ENCODE data around the gene COPG2.
A peak's percentile ranks its signal among the peaks of the same experiment; 100 is the strongest.

- TF ChIP-seq CBX8 (IDR thresholded peaks at IDR 0.05) (no peak), CTCF (IDR thresholded peaks at IDR 0.05) (no peak), RNF2 (IDR thresholded peaks at IDR 0.05; ENCODE audit: borderline replicate concordance, low read depth) (no peak), RCOR1 (IDR thresholded peaks at IDR 0.05; ENCODE audit: low read depth, low read length) (no peak), POLR2A (IDR thresholded peaks at IDR 0.05; ENCODE audit: low read length) (peak; percentile 66), RAD21 (conservative IDR thresholded peaks at IDR 0.05 in 1 of 2, IDR thresholded peaks at IDR 0.05 in 1 of 2) (no peak)
Measured at GRCh38 chr7:130668258-130669084, at the start of gene COPG2.

All from A549 (cell line).